ENCODE results near the gene FAU.

FAU gene

DNA sequence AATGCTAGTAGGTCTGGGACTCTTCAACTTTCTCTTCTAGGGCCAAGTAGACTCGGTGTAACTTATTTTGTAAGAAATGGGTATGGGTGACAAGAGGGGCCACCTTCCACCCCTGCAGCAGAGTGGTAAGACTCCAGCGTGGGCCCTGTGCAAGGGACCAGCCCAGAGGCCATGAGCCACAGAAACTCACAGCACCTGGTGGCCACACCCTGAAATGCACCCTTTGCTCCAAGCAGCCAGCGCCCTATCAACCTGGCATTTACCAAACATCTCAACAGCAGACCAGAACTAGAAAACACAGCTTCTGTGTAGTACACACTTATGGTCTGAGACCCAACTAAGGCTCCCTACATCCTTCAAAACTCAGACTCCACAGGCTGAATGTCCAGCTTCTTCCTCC lies 43.8 kb downstream of the FAU start:
- DNase-seq (ENCODE audit: low spot score) = no peak

DNA sequence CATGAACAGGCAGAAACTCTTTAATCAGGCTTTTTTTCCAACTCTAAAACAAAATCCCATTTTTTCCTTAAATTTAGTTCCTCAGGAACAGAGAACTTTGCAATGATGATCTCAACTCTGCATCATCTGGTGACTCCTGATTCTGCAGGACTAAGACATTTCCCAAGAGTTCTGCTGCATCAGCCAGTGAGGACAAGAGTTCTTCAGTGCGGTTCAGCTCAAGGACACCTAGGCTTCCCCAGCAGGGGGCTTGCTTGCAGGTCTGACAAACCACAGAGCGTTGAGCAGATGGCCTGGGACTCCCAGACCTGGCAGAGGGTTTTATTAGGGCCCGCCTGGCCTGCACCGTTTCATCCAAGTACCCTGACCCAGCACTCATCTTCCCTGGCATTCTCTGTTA lies 44.5 kb downstream of the FAU start:
- no peak for DNase-seq (ENCODE audit: low spot score)

- DNase-seq (ENCODE audit: low spot score) = no peak
These were observed 49.3 kb downstream of the FAU start for GRCh38 chr11:65072631-65072966.

DNA sequence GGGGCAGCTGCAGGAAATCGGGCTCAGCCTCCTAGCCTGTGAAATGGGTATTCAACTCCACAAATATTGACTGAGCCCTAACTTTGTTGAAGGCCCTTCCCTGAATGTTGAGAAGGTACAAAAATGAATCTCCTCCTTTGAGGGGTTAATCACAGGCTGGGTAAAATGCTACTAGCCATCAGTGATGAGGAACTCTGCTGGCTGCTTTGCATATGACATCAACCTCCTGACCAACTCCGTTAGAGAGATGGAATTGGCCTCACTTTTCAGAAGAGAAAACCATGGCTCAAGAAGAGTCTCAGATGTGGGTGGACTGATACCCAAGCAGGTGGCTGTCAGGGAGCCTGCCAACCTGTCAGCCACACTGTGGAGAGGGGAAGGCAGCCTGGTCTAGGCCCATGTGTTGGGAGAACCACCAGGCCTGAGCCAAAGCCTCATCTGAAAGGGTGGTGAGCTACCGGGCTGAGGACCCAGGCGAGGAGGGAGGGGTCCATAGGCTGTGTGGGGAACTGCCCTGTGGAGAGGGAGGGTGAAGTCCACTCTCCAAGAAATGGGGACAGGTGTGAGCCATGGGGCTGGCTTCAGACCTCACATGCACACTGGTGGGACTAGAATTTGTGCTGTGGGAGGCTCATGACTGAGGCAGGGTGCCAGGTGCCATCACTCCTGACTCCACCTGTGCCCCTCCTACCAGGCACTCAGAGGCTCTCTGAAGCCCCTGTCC lies 49.9 kb downstream of the FAU start:
- no peak for DNase-seq (ENCODE audit: low spot score)
